ENCODE measurements around the gene SLC2A6. TPM values are rescaled to one million over a fixed set of nuclear protein-coding genes. Genes with fewer than 3 reads are reported as not detected.

Gene SLC2A6
- total RNA-seq, 6 experiments from 2014 or later, result 9.4 to 12.6 (median 11.3) TPM

DNA sequence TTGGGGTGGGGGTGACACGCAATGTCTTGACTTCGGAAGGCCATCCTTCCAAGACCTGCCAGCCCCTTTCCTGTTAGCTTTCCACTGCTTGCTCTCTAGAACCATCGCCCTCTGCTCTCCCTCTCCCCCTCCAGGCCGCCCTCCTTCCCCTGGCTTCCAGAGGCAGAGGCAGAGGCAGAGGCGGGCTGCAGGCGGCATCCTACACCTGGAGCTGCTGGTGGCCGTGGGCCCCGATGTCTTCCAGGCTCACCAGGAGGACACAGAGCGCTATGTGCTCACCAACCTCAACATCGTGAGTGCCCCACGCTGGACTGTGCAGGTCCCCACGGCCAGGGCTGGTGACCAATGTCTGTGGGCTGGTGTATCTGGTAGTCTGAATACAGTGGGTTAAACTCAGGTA is 54.7 kb downstream of the SLC2A6 start:
- Mint-ChIP-seq H3K36me3 (ENCODE audit: low read depth) (no peaks in the 10 kb centered on the region), H3K27ac (no peak overlapping the region), H3K4me3 (no peak overlapping the region), H3K27me3 (ENCODE audit: insufficient read depth) (peaks cover 19% of the 10 kb centered on the region), H3K9me3 (no peaks in the 10 kb centered on the region), H3K4me1 (ENCODE audit: low read depth) (no peaks in the 10 kb centered on the region; the same call in 1 of the 2 replicates)
- TF ChIP-seq, protein P1, sequence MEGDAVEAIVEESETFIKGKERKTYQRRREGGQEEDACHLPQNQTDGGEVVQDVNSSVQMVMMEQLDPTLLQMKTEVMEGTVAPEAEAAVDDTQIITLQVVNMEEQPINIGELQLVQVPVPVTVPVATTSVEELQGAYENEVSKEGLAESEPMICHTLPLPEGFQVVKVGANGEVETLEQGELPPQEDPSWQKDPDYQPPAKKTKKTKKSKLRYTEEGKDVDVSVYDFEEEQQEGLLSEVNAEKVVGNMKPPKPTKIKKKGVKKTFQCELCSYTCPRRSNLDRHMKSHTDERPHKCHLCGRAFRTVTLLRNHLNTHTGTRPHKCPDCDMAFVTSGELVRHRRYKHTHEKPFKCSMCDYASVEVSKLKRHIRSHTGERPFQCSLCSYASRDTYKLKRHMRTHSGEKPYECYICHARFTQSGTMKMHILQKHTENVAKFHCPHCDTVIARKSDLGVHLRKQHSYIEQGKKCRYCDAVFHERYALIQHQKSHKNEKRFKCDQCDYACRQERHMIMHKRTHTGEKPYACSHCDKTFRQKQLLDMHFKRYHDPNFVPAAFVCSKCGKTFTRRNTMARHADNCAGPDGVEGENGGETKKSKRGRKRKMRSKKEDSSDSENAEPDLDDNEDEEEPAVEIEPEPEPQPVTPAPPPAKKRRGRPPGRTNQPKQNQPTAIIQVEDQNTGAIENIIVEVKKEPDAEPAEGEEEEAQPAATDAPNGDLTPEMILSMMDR (IDR thresholded peaks at IDR 0.05), result no peak
- DNase-seq, result no peak

DNA sequence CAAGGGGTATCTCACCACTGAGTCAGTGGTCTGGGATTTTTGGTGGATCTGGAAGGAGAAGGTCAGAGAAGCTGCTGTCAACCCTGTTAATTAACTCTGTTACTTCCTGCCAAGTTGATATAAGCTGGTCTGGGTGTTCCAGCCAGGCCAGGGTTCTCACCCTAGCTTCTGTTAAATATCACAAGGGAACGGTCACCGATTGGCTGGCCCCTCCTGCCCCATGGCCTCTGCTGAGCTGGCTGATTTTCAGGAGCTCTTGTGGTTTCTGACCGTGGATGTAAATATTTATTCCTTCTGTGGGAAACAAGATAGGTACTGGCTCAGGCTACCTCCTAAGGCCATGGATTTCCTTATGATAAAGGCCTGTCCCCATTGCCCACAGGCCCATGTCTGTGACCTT is 55.7 kb downstream of the SLC2A6 start:
- Mint-ChIP-seq H3K27me3 (ENCODE audit: insufficient read depth) (peaks cover 19% of the 10 kb centered on the region), H3K4me1 (ENCODE audit: low read depth) (peaks cover 6% of the 10 kb centered on the region)
- DNase-seq, result no peak

DNA sequence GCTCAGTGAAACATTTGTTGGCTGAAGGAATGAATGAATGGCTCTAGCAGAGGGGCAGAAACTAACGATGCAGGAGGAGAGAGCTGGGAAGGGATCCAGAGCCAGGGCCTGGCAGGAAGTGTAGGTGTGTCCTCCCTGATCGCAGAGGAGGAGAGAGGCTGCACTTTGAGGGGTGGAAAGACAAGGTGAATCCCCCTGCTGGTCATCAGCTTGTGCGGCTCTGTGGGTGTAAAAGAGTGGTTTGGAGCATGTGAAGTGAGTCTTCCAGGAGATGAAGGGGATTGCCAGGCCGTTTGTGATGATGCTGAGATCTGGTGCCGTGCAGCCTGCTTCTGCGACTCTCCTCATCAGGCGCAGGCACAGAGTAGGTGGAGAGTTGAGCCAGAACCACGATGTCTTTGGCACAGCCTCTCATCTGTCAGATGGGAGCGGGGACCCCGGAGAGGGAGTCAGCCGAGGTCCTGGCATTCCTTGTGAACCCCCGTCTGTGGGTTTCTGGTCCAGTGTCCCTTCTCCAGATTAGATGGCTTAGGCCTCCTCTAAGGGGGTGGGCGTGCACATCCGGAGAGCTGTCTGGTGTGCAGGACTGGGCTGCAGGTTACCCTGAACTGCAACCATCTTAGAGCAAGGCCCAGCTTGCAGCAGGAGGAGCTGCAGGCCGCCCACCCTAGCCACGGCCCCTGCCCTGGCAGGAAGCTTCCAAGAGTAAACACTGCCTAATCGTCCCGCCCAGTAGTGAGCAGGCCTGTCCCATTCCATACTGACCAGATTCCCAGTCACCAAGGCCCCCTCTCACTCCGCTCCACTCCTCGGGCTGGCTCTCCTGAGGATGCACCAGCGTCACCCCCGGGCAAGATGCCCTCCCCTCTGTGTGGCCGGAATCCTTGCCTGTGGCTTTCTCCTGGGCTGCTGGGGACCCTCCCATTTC is 57.0 kb downstream of the SLC2A6 start, which contains the start of gene ADAMTS13:
Gene ADAMTS13 (plus strand): TSS at position 753 of the 928 bp plus-strand sequence. CDS start 77 bp downstream, at position 830.
- peaks cover 8% of the 10 kb centered on the region for H3K4me1 Mint-ChIP-seq (ENCODE audit: low read depth)
- H3K27ac Mint-ChIP-seq, result no peak within 1 kb of the TSS
- no peak for DNase-seq
- no peaks in the 10 kb centered on the region for H3K9me3 Mint-ChIP-seq
- TF ChIP-seq, protein P1 (IDR thresholded peaks at IDR 0.05), result peak; percentile 42; the same call in 1 of the 2 replicates
- H3K27me3 Mint-ChIP-seq (ENCODE audit: insufficient read depth), result peaks cover 17% of the 10 kb centered on the region
- H3K4me3 Mint-ChIP-seq, result no peak within 1 kb of the TSS
- H3K36me3 Mint-ChIP-seq (ENCODE audit: low read depth), result no peaks in the 10 kb centered on the region

More for the DNA sequence above, 55.7 kb downstream of the SLC2A6 start:
- Mint-ChIP-seq H3K4me3 (no peak overlapping the region), H3K9me3 (no peaks in the 10 kb centered on the region), H3K36me3 (ENCODE audit: low read depth) (no peaks in the 10 kb centered on the region), H3K27ac (no peak overlapping the region)
- TF ChIP-seq, protein P1 (IDR thresholded peaks at IDR 0.05), result no peak

Other genes with a start within 250 kb of the SLC2A6 start
- gene ABO, start 203.9 kb downstream of the SLC2A6 start, total RNA-seq (2021; fragmentation: NEBNext Ultra II Directional; extraction: Animal tissue kit (Norgen Biotek cat#: 25700)), result not detected
- gene SURF6, start 142.9 kb downstream of the SLC2A6 start, total RNA-seq (2021; fragmentation: NEBNext Ultra II Directional; extraction: Animal tissue kit (Norgen Biotek cat#: 25700)), result 10 to 100 TPM; 11.2 to 19.3 (median 13.5) TPM
- 10 to 100 TPM; 17.9 to 22.3 (median 20.8) TPM for gene MED22, start 131.0 kb downstream of the SLC2A6 start, total RNA-seq (2021; fragmentation: NEBNext Ultra II Directional; extraction: Animal tissue kit (Norgen Biotek cat#: 25700))
- 1,000 to 10,000 TPM; 2,011 to 2,156 (median 2,046) TPM for gene RPL7A, start 130.9 kb downstream of the SLC2A6 start, total RNA-seq (2021; fragmentation: NEBNext Ultra II Directional; extraction: Animal tissue kit (Norgen Biotek cat#: 25700))
- 10 to 100 TPM; 25.3 to 29.1 (median 26.8) TPM for gene SURF1, start 122.6 kb downstream of the SLC2A6 start, total RNA-seq (2021; fragmentation: NEBNext Ultra II Directional; extraction: Animal tissue kit (Norgen Biotek cat#: 25700))
- 10 to 100 TPM; 16.6 to 20.9 (median 18.2) TPM for gene SURF2, start 122.5 kb downstream of the SLC2A6 start, total RNA-seq (2021; fragmentation: NEBNext Ultra II Directional; extraction: Animal tissue kit (Norgen Biotek cat#: 25700))
- 100 to 1,000 TPM; 406 to 474 (median 417) TPM for gene SURF4, start 103.0 kb downstream of the SLC2A6 start, total RNA-seq (2021; fragmentation: NEBNext Ultra II Directional; extraction: Animal tissue kit (Norgen Biotek cat#: 25700))
- 1 to 10 TPM in 2 of 6 experiments, under 1 TPM in 4; 0.46 to 1.4 (median 0.68) TPM for gene STKLD1, start 102.7 kb downstream of the SLC2A6 start, total RNA-seq (2021; fragmentation: NEBNext Ultra II Directional; extraction: Animal tissue kit (Norgen Biotek cat#: 25700))
- gene REXO4, start 61.1 kb downstream of the SLC2A6 start, total RNA-seq (2021; fragmentation: NEBNext Ultra II Directional; extraction: Animal tissue kit (Norgen Biotek cat#: 25700)), result 10 to 100 TPM; 20.4 to 26.3 (median 23.5) TPM
- gene ADAMTS13, start 56.7 kb downstream of the SLC2A6 start, total RNA-seq (2021; fragmentation: NEBNext Ultra II Directional; extraction: Animal tissue kit (Norgen Biotek cat#: 25700)), result 1 to 10 TPM in 1 of 6 experiments, under 1 TPM in 5; 0.41 to 1.2 (median 0.74) TPM
- gene CACFD1, start 19.1 kb downstream of the SLC2A6 start, total RNA-seq (2021; fragmentation: NEBNext Ultra II Directional; extraction: Animal tissue kit (Norgen Biotek cat#: 25700)), result 1 to 10 TPM; 5.0 to 9.1 (median 6.7) TPM
- gene MYMK, start 45.9 kb upstream of the SLC2A6 start, total RNA-seq (2021; fragmentation: NEBNext Ultra II Directional; extraction: Animal tissue kit (Norgen Biotek cat#: 25700)), result not detected
- gene ADAMTSL2, start 55.6 kb upstream of the SLC2A6 start, total RNA-seq (2021; fragmentation: NEBNext Ultra II Directional; extraction: Animal tissue kit (Norgen Biotek cat#: 25700)), result under 1 TPM in 3 of 6 experiments, not detected in 3; 0.05 to 0.07 (median 0.06) TPM
- gene FAM163B, start 130.3 kb upstream of the SLC2A6 start, total RNA-seq (2021; fragmentation: NEBNext Ultra II Directional; extraction: Animal tissue kit (Norgen Biotek cat#: 25700)), result not detected
- gene DBH, start 157.3 kb upstream of the SLC2A6 start, total RNA-seq (2021; fragmentation: NEBNext Ultra II Directional; extraction: Animal tissue kit (Norgen Biotek cat#: 25700)), result not detected

Measured in HFFc6 (cell line).